Measurements from ENCODE around the gene PEX6.
"Not testable (repeated sequence)": the region's sequence is repeated elsewhere in the genome, so short reads cannot be mapped to it uniquely, and the experiment has no call there.

The PEX6 gene

DNA sequence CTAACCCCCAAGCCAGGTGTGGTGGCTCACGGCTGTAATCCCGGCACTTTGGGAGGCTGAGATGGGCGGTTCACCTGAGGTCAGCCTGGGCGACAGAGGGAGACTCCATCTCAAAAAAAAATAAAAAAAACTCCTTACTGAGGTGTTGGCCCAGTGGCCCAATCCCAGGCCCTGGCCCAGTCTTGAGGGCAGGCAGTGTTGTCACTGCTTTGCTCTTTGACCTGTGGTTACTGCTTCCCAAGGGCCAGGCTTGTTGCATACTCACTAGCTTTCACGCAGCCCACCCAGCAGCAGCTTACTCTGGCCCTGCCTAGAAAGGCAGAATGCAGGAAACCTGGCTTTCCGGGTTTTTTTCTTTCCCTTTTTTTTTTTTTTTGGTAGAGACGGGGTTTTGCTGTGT lies 36.5 kb downstream of the PEX6 start:
- DNase-seq (ENCODE audit: extremely low read depth, low read depth), result no peak
- TF ChIP-seq, protein P1, sequence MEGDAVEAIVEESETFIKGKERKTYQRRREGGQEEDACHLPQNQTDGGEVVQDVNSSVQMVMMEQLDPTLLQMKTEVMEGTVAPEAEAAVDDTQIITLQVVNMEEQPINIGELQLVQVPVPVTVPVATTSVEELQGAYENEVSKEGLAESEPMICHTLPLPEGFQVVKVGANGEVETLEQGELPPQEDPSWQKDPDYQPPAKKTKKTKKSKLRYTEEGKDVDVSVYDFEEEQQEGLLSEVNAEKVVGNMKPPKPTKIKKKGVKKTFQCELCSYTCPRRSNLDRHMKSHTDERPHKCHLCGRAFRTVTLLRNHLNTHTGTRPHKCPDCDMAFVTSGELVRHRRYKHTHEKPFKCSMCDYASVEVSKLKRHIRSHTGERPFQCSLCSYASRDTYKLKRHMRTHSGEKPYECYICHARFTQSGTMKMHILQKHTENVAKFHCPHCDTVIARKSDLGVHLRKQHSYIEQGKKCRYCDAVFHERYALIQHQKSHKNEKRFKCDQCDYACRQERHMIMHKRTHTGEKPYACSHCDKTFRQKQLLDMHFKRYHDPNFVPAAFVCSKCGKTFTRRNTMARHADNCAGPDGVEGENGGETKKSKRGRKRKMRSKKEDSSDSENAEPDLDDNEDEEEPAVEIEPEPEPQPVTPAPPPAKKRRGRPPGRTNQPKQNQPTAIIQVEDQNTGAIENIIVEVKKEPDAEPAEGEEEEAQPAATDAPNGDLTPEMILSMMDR (IDR thresholded peaks at IDR 0.05; ENCODE audit: low read depth, low read length, missing control alignments), result no peak
- H3K4me3 ChIP-seq (replicated peaks; ENCODE audit: low read depth, low read length), result no peak overlapping the region

DNA sequence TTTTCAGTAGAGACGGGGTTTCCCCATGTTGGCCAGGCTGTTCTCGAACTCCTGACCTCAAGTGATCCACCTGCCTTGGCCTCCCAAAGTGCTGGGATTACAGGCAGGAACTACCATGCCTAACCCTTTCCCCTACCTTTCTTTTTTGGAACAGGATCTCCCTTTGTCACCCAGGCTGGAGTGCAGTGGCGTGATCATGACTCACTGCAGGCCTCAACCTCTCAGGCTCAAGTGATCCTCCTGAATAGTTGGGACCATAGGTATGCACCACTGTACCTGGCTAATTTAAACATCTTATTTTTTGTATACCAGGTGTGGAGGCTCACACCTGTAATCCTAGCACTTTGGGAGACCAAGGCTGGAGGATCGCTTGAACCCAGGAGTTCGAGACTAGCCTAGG lies 37.6 kb downstream of the PEX6 start:
- DNase-seq (ENCODE audit: extremely low read depth, low read depth); H3K4me3 ChIP-seq (replicated peaks; ENCODE audit: low read depth, low read length): not testable (repeated sequence)

DNA sequence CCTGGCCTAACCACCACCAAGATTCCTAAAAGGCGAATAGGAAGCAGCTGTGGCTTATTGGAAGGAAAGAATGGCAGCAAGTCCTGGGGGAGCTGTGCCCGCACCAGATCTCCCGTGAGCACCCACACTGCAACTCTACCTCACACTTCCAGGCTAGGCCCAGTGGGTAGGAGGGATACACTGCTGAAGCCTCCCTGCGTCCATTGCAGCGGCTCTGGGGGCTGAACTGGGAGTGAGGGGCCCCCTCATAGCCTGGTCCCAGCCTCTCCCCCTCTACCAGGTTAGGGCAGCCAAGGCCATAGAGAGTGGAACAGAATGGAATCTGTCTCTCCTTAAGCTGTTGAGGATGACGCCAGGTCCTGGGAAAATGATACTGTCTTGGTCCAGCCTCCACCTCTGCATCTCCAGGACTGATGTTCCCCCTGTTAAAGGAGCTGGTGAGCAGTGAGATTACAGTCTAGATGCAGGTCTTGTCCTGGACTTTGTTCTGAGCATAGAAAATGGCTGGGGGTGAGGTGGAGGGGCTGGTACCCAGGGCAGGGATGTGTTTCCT lies 38.4 kb downstream of the PEX6 start:
- DNase-seq (ENCODE audit: extremely low read depth, low read depth), result no peak
- no peak overlapping the region for H3K4me3 ChIP-seq (replicated peaks; ENCODE audit: low read depth, low read length)
- TF ChIP-seq, protein P1 (IDR thresholded peaks at IDR 0.05; ENCODE audit: low read depth, low read length, missing control alignments), result no peak

DNA sequence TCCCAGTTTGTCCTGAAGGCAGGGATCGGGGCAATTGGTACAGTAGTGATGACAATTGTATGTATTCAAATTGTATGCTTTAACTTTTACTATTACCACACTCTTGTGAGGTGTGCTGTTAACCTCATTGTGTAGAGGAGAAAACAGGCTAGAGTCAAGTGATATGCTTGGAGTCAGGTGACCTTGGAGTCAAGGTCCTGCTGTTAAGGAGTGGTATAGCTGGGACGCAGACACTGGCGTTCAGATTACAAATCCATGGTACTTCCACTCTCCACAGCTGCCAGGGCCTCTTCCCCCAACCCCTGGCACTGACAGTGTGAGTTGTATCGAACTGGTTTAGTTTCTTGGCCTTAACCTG lies 39.2 kb downstream of the PEX6 start:
- H3K4me3 ChIP-seq (replicated peaks; ENCODE audit: low read depth, low read length), result no peak overlapping the region
- TF ChIP-seq, protein P1 (IDR thresholded peaks at IDR 0.05; ENCODE audit: low read depth, low read length, missing control alignments), result no peak
- no peak for DNase-seq (ENCODE audit: extremely low read depth, low read depth)

DNA sequence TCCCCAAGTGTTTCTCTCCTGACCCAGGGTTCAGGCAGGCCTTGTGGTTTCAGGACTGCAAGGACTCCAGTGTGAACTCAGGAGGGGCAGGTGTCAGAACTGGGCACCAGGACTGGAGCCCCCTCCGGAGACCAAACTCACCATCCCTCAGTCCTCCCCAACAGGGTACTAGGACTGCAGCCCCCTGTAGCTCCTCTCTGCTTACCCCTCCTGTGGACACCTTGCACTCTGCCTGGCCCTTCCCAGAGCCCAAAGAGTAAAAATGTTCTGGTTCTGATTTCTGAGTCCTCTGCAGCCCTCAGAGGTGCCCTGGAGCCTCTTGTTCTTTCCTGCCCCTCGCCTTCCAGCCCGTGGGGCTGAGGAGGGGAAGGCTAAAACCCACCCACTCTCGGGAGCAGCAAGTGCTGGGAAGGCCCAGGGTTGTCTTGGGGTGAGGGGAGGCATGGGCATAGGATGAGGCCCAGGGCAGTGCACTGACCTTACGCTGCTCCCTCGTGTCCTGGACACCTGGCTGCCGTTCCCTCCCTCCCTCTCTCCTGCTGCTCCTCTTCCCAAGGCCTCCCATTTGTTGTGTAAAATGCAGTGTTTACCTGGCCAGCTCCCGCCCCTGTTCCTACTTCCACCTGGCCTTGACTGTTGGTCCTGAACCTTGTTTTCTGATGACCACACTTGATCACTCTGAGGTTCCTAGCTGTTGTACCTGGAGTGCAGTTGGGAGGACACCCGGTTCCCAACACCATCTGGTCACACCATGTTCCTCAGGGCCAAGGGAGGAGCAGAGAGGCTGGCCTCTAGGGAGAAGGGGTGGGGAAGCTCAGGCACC lies 39.8 kb downstream of the PEX6 start:
- no peak overlapping the region for H3K4me3 ChIP-seq (replicated peaks; ENCODE audit: low read depth, low read length)
- TF ChIP-seq, protein P1 (IDR thresholded peaks at IDR 0.05; ENCODE audit: low read depth, low read length, missing control alignments), result no peak
- no peak for DNase-seq (ENCODE audit: extremely low read depth, low read depth)

DNA sequence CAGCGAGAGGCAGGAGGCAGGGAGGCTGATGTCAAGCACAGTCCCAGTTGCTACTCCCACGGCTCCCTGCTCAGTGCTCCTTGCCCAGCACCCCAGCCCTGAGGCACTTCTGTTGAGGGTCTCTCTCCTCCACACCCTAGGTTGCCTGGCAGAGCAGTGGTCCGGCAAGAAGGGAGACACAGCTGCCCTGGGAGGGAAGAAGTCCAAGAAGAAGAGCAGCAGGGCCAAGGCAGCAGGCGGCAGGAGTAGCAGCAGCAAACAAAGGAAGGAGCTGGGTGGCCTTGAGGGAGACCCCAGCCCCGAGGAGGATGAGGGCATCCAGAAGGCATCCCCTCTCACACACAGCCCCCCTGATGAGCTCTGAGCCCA lies 40.6 kb downstream of the PEX6 start:
- H3K4me3 ChIP-seq (replicated peaks; ENCODE audit: low read depth, low read length), result no peak overlapping the region
- TF ChIP-seq, protein P1 (IDR thresholded peaks at IDR 0.05; ENCODE audit: low read depth, low read length, missing control alignments), result no peak
- no peak for DNase-seq (ENCODE audit: extremely low read depth, low read depth)

DNA sequence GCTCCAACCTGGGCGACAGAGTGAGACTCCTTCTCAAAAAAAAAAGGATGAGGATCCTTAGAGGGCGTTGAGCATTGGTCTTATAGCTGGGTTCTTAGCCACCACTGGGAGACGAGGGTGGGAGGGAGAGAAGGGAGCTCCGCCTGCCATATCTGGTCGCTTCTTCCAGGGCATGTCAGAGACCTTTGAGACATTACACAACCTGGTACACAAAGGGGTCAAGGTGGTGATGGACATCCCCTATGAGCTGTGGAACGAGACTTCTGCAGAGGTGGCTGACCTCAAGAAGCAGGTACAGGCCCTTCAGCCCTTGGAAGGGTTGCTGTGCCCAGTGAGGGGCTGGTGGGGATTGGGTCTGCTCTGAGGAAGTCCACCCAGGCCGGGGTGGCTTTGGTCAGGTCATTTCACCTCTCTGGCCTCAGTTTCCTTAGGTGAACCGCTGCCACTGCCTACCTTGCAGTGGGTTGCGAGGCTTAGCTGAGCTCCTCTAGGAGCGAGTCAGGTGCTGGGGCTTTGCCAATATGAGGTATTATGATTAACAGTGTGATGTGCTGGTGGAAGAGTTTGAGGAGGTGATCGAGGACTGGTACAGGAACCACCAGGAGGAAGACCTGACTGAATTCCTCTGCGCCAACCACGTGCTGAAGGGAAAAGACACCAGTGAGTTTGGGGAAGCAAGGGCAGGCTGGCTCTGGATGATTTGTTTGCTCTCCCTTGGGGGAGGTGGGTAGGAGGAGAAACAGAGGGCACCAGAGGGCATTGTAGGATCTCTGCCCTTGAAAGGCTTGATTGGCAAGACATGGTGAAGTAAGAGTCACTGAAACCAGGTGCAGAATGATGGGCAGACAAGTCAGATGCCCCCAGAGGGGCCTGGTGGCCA lies 41.2 kb downstream of the PEX6 start:
- no peak for DNase-seq (ENCODE audit: extremely low read depth, low read depth)
- H3K4me3 ChIP-seq (replicated peaks; ENCODE audit: low read depth, low read length), result no peak overlapping the region
- TF ChIP-seq, protein P1 (IDR thresholded peaks at IDR 0.05; ENCODE audit: low read depth, low read length, missing control alignments), result no peak

Data from HFF-Myc (cell line).